ENCODE results near the gene GATA6. TPM values are rescaled to one million over a fixed set of nuclear protein-coding genes. Genes with fewer than 3 reads are reported as not detected.

Gene GATA6
- total and polyA plus RNA-seq, 10 of the 15 experiments (the other 5 are each of a cell fraction or from before 2014, with no cell fraction given) = 0.04 to 0.05 TPM; not detected in 8

- TF ChIP-seq ZNF622 (IDR thresholded peaks at IDR 0.05) (no peak), E2F8 (IDR thresholded peaks at IDR 0.05; ENCODE audit: low read depth, partially characterized antibody) (no peak), SUZ12 (IDR thresholded peaks at IDR 0.05; ENCODE audit: unreplicated experiment) (no peak), JUND (IDR thresholded peaks at IDR 0.05; ENCODE audit: low read depth, low read length) (no peak), ZNF274 (IDR thresholded peaks at IDR 0.05; ENCODE audit: insufficient read depth, insufficient read length) (no peak), SREBF2 (IDR thresholded peaks at IDR 0.05; ENCODE audit: low read length) (no peak)
These were observed 5.2 kb downstream of the GATA6 start (continued) for GRCh38 chr18:22174341-22175145.

GRCh38 chr18:22175346-22175745, 6.0 kb downstream of the GATA6 start:
- Histone ChIP-seq H3K4me3 (no peak overlapping the region), H3K4me2 (ENCODE audit: control insufficient read depth, insufficient read depth) (no peak overlapping the region), H3K27me3 (replicated peaks in 1 of 2; ENCODE audit: control insufficient read depth in 2 of 2, insufficient read depth in 2 of 2, low read length in 1 of 2) (peaks cover 4 to 8% of the 10 kb centered on the region in 2 experiments), H3K27ac (ENCODE audit: control insufficient read depth, insufficient read depth) (no peak overlapping the region), H3K36me3 (ENCODE audit: control insufficient read depth in 2 of 2, insufficient read depth in 2 of 2, low read length in 1 of 2) (no peaks in the 10 kb centered on the region), H4K20me1 (ENCODE audit: control insufficient read depth, insufficient read depth) (no peaks in the 10 kb centered on the region), H3K9ac (ENCODE audit: control insufficient read depth, insufficient read depth, low read length) (no peak overlapping the region), H2AFZ (ENCODE audit: control insufficient read depth, low read depth, low read length) (no peak overlapping the region), H3K9me3 (replicated peaks; ENCODE audit: control insufficient read depth, insufficient read depth, low read length) (no peaks in the 10 kb centered on the region), H3K79me2 (ENCODE audit: control insufficient read depth, insufficient read depth, low read length) (no peaks in the 10 kb centered on the region), H3K4me1 (ENCODE audit: control insufficient read depth, insufficient read depth, low read length) (no peaks in the 10 kb centered on the region)
- RAD21 ChIA-PET (ENCODE audit: unreplicated experiment) = no interaction called here
- in situ Hi-C loops (cut with MboI) = no loop called here
- 51% methylated on average over 4 of the region's 4 CpGs for WGBS (ENCODE audit: insufficient coverage, insufficient replicate concordance, low lambda C conversion rate, missing lambda C conversion rate)
- POLR2A ChIA-PET = no interaction called here
- intact Hi-C loops (cut with micrococcal nuclease; ENCODE audit: unreplicated experiment) = no loop called here
- CTCF ChIA-PET = no interaction called here
- FAIRE-seq = no peak
- no peak for ATAC-seq
- SMC1A ChIA-PET (ENCODE audit: uncharacterized antibody, unreplicated experiment) = interaction anchor here (1.2 kb wide), 1 partner anchor 9 kb away, joined by 3 read pairs; no protein-coding TSS in a partner anchor
- BruUV-seq (replicated peaks) = no TSS peak
- DNase-seq (ENCODE audit: low read depth, low spot score) = no peak
- TF ChIP-seq CBFB (IDR thresholded peaks at IDR 0.05; ENCODE audit: low read depth) (no peak), E2F8 (IDR thresholded peaks at IDR 0.05; ENCODE audit: low read depth, partially characterized antibody) (no peak), MLLT1 (IDR thresholded peaks at IDR 0.05) (no peak)

Data from GM12878 (cell line).